ACHN (cell line): Measurements from ENCODE around the gene ROCK2.
A peak's percentile ranks its signal among the peaks of the same experiment; 100 is the strongest.
"Not testable (repeated sequence)": the region's sequence is repeated elsewhere in the genome, so short reads cannot be mapped to it uniquely, and the experiment has no call there.

Experiments
- DNase-seq: peaks from one replicate; pipeline ENCODE4 v3.0.0-alpha.2; 2015
- in situ Hi-C: cut with HindIII; loops from 2 replicates; pipeline ENCODE4 v1.10.0; 2017; ENCODE audit warnings: low sequenced_read_pairs, low pct_ligation_motif_present, low pct_unique_long_range_greater_than_20kb

The ROCK2 gene

DNA sequence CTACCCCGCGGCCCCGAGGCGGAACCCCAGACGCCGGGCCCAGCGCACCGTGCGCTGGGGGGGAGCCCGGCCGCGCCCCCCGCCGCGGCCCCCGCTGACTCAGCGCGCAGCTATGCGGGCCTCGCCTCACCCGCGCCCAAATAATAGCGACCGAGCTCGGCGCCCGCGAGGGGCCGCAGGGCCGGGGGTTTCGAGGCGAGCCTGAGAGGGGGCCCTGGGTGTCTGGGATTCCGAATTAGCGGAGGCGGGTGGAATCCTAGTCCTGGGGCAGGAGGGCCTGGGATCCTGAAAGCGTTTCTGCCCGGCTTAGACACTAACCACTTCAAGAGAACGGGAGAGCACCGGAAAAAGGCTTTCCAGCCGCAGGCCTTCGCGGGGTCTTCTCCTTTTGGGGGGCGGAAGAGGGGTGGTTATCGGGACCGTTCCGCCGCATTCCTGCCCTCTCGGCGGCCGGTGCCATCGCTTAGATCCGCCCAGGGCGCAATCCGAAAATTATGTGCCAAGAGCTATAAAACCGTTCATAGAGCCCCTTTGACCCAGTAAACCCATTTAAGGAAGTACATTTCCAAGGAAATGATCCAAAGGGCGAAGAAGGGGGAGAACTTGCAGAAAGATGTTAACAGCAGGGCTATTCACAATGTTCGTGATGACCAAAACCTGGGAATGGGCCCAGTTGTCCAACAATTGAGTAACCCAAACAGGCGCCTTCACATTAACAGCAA, 681 bp upstream of the ROCK2 start:
- in situ Hi-C loops, result no loop called here
- DNase-seq, result peak; percentile 79

DNA sequence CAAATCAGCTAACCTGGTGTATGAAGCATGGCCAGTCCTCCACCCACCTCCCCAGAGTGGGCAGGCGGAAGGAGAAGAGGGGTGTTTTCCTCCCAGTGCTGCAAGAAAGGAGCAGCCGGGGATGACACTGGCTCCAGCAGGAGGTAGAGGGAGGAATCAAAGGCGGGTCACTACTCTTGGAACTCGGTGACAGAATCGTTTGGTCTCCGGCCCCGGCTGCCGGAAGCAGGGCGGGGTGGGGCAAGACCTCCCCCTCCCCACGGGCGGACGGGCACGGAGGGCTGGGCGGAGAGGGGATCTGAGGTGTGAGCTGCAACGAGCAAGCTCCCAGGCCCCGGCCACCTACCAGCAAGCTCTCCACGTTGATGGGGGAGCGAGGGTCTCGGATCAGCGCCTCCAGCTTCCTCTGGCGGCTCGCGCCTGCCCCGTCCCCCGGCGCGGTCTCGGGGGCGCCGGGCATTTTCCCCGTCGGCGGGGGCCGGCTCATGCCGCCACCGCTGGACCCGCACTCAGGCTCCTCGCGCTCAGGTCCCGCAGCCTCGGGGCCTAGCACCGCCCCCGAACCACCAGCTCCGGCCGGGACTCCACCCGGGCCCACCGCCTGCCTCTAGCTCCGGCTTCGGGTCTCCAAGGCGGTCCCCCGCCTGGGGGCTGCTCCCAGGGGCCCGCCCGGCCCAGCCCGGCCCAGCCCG, 640 bp downstream of the ROCK2 start:
- peak; percentile 39 for DNase-seq
- in situ Hi-C loops, result no loop called here

DNA sequence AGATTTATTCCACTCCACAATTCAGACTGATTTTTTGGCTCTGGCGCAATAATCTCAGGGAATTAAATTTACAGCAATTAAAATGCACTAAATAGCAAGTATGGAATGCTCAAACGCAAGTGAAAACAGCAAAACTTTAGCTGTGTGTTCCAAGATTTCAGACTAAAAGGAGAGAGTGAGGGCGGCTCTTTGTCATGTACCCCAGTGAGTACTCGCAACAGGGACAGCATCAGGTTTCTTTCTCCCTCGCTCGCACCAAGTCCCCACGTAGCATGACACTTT, 1.1 kb downstream of the ROCK2 start:
- in situ Hi-C loops, result no loop called here
- no peak for DNase-seq

DNA sequence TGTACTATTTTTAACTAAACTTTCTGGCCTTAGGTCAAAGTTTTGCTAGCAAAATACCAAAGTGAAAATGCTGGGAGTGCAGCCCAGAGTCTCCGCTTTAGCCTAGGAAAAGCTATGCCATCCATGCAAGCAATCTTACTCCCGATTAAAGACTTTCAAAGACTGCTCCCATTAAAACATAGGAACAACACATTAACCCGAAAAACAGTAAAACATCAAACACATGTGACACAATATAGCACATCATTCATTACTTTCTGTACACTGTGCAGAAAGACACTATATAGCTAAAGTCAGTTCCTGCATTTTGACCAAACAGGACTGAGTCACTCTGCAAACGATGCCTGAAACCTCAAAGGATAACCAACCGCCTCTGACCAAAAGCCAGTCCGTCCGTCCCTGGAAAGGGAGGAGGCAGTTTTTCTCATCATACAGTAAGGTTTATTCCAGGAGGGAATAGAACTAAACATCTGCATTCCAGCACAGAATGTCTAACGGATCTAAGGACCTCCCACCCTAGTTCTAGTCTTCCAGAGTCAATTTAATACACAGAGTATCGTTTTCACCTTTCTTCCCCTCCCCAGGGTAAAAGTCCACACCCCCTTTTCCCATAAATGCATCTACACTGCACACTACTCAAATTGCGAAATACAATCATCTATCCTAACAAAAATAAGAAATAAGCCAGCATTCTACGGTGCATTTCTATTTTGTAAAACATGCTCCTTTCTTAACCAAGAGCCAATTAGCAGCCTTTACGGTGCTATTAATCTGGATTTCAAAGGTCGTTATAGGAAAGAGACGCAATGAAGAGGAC, 1.7 kb downstream of the ROCK2 start:
- peak; percentile 83 for DNase-seq

DNA sequence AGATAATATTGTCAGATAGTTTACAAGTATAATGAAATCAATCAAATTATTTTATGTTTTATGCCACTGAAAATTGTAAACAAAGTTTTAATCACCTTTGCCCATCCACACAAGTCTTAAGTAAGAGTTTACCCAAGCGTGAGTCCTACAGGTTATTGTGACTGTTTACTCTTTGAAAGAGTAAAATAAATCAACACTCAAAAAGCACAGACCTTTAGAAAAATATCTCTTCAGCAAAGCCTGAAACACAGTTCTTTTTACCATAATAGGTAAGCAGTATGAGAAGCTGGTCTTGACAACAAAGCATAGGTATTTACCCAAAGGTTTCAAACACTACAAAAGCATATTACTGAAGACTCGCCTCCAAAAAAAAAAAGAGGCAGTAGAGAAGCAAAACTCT, 3.7 kb downstream of the ROCK2 start:
- in situ Hi-C loops, result no loop called here

More for the DNA sequence above, 1.7 kb downstream of the ROCK2 start:
- in situ Hi-C loops, result no loop called here

DNA sequence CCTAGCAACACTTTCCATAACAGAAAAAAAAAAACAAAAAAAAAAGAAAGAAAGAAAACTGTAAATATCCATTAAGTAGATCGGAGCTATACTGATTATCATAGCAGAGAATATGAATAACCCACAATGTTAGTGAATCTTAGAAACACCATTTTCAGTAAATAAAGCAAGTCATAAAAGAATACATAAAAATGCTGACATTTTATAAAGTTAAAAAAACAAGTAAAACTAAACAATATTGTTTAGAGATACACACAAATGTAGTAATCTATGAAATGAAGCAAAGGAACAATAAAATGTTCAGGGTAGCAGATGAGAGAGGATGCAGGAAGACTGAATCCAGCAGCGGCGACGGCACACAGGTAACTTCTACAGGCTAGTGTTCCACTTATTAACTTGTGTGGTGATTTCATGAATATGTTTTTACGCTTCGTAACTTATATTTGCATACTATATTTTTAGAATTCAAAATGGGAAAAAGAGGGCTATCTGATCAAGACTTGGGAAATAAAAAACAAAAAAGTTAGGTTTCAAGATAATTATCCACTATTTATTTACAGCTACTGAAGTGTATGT, 4.8 kb downstream of the ROCK2 start:
- in situ Hi-C loops, result no loop called here

More for the DNA sequence above, 3.7 kb downstream of the ROCK2 start:
- no peak for DNase-seq

DNA sequence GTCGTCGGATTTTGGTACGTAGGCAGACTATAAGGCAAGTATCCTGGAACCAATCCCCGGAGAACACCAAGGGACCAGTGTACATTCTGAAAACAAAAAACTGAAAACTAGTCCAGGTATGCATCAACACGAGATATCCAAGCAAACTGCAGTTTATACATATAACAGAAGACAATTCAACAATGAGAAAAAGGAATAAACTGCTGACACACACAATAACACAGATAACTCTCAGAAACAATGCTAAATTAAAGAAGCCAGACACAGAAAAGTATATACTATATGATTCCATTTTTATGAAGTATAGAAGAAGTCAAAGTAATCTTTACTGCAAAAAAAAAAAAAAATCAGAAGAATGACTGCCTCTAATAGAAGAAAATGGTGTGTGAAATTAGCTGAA, 5.9 kb downstream of the ROCK2 start:
- no peak for DNase-seq
- in situ Hi-C loops, result no loop called here

More for the DNA sequence above, 4.8 kb downstream of the ROCK2 start:
- DNase-seq, result no peak

DNA sequence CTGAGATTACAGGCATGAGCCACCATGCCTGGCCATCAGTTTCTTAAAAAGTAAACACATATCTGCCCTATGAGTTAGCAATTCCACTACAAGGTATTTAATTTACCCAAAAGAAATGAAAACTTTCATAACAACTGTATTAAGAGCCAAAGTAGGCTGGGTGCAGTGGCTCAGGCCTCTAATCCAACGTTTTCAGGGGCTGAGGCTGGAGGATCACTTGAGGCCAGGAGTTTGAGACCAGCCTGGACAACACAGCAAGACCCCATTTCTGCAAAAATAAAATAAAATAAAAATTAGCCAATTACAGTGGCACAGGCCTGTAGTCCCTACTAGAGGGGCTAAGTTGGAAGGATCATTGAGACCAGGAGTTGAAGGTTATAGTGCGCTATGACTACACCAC, 6.5 kb downstream of the ROCK2 start:
- in situ Hi-C loops, result no loop called here
- no peak for DNase-seq

DNA sequence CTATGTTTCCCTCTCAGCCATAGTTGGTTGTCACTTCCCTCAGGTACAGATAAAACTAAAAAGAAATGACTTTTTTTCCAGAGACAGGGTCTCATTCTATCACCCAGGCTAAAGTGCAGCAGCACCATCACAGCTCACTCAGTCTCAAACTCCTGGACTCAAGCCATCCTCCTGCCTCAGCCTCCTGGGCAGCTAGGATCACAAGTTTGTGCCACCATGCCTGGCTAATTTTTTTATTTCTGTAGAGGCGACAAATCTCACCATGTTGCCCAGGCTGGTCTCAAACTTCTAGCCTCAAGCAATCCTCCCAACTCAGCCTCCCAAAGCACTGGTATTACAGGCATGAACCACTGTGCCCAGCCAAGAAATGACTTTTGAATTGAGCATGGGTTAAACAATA, 8.2 kb downstream of the ROCK2 start:
- in situ Hi-C loops, result no loop called here

DNA sequence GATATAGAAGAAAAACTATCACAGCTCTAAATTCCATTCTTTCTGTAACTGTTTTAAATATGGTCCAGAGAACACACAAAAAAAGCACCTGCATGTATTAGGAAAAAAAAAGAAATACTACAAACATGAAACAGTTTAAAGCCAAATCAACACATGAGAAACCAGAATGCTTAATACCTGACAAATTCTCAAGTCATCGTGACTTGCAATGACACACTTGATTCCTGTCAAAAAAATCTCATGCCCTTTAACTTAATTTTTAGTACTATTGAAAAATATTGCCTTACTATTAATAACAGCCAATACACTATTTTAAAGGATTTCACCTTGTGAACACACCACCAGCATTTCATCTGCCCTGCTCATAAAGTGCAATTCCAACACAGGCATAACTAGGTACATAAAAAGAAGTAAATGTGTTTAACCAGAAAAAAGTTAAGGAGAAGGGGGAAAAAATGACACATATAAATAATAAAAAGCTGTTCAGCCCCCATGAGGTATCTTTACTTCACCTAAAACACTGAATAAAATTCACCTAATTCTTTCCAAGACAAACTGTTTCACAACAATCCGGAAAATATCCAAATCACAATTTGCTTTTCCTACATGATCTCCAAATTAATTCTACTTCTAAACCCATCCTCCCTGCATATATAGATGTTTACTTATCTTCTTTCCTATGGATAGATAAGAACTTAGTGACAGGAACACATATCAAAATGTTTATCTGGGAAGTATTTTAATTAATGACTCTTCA, 10.8 kb downstream of the ROCK2 start:
- in situ Hi-C loops, result no loop called here
- DNase-seq, result no peak

More for the DNA sequence above, 8.2 kb downstream of the ROCK2 start:
- no peak for DNase-seq

DNA sequence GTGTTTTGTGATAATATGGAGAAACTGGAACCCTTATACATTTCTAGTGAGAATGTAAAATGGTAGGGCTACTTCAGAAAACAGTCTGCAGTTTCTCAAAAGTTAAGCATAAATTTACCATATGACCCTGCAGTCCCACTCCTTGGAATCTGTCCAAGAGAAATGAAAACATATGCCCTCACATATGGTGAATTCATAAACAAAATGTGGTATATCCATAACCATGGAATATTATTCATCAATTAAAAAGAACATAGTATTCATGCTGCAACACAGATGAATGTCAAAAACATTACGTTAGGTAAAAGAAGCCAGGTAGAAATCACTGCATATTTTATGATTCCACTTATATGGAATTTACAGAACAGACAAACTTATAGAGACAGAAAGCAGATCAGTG, 11.8 kb downstream of the ROCK2 start:
- in situ Hi-C loops, result no loop called here
- DNase-seq, result no peak

DNA sequence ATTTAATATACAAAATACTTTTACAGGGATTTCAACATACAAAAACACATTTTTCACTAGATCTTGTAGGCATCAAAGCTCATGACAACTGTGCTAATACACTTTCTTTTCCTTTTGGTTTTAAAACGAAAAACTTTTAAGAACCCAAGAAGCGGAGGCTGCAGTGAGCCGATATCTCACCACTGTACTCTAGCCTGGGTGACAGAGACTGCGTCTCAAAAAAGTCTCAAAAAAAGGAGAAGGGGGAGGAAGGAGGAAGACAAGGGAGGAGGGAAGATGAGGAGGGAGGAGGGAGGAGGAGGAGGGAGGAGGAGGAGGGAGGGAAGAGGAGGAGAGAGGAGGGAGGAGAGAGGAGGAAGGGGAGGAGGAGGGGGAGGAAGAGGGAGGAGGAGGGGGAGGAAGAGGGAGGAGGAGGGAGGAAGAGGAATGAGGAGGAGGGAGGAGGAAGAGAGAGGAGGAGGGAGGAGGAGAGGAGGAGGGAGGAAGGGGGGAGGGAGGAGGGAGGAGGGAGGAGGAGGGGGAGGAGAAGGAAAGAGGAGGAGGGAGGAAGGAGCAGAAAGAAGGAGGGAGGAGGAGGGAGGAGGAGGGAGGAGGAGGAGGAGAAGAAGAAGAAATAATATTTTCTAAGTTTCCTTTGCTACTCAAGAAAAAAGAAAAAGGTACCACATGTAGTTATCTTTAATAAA, 13.8 kb downstream of the ROCK2 start:
- DNase-seq, result no peak
- in situ Hi-C loops, result no loop called here

DNA sequence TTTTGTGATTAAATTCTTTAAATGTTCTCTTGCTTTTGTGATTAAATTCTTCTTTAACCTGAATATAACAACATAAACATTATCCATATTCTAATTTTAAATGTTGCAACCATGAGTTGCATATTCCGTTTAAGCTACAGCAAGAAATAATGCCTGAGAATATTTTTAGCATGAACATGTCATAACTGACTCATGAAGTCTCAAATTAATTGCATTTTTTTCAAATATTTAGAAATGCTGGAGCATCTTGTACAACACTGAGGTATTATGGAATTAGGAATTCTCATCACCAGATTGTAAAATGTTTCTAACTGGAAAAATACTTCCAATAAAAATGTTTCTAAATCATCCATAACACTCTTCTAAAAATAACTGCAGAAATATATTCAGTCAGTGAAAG, 14.7 kb downstream of the ROCK2 start:
- DNase-seq, result no peak
- in situ Hi-C loops, result no loop called here

DNA sequence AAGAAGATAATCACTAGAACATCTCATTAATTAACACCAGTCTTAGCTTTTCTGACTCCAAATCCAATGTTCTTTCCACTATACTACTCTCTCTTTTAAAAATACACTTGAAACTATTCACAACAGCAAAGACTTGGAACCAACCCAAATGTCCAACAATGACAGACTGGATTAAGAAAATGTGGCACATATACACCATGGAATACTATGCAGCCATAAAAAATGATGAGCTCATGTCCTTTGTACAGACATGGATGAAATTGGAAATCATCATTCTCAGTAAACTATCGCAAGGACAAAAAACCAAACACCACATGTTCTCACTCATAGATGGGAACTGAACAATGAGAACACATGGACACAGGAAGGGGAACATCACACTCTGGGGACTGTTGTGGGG, 15.9 kb downstream of the ROCK2 start:
- not testable (repeated sequence) for DNase-seq

DNA sequence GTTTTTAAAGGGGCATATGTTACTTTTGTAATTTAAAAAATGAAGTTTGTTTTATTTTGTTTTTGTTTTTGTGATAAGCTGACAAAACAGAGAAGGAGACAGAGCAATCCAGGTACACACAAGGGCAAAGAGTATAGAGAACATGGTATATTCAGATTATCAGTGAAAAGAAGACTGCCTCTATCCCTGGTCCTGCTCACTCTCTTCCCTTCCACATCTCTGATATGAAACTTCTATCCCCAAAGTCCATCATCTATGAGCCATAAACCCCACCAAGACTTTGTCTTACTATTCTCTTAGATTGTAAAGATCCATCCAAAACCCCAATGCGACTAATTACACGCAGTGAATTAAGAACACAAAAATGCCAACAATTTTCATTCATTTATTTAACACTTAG, 16.6 kb downstream of the ROCK2 start:
- in situ Hi-C loops, result no loop called here
- DNase-seq, result no peak

More for the DNA sequence above, 15.9 kb downstream of the ROCK2 start:
- in situ Hi-C loops, result not testable (repeated sequence)

DNA sequence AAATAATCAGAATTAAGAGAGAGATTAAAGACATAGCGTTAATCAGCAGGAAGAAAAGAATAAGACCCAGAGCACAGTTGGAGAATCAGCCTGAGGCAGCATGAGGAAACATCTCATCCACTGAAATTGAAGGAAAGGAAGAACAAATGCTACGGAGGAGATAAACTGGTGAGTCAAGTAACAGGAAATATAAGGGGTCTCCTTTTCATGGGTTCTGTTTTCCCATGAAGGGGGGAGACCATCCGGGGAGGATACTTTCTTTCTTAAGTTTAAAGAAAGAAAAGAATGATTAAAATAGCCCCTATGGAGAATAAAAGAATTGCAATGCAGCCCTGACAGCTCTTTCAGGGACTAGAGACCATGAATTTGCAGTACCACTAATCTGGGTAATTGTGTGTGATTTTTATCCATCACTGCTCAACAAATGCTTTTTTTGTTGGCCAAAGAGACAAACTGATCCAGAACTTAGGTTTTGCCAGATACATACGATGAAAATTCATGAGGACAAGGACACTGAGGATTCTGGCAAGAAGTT, 17.7 kb downstream of the ROCK2 start:
- in situ Hi-C loops, result no loop called here
- DNase-seq, result no peak

DNA sequence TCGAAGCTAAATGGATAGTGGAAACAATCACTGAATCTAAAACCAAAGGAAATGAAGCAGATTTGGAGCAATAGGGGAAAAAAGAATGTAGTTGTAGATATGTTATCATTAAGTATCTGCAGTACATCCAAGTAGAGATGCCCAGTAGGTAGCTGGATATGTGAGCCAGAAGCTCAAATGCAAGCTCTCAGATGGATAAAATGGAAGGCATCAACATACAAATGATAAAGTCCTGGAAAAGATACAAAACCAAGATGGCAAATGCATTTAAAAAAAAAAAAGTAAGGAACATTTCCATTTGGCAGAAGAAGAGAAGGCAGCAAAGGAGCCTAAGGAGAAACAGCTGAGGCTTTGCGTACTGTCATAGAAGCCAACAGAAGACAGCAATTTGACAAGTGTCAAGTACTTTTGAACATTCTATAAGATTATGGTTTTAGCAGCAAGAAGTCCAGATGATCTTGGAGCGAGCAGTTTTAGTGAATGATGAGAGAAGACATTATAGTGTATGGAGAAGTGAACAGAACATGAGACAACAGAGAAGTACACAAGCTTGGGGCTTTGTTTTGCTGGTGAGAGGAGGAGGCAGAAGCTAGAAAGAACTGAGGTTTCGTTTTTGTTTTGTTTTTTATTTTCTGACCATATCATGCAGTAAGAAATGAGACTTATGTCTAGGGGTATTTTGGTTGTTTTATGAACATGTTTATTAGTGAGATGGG, 18.3 kb downstream of the ROCK2 start:
- no peak for DNase-seq
- in situ Hi-C loops, result no loop called here
